DMS153 treated with DMSO at 0.1 percent for 48 hours (cell line): ENCODE data around the gene ABRACL.
"Not testable (repeated sequence)": the region's sequence is repeated elsewhere in the genome, so short reads cannot be mapped to it uniquely, and the experiment has no call there.

Experiments used
- DNase-seq: peaks from one replicate; lab custom pipeline; 2025; ENCODE audit not compliant: unreplicated experiment; lab: John Stamatoyannopoulos, UW

Gene ABRACL

DNA sequence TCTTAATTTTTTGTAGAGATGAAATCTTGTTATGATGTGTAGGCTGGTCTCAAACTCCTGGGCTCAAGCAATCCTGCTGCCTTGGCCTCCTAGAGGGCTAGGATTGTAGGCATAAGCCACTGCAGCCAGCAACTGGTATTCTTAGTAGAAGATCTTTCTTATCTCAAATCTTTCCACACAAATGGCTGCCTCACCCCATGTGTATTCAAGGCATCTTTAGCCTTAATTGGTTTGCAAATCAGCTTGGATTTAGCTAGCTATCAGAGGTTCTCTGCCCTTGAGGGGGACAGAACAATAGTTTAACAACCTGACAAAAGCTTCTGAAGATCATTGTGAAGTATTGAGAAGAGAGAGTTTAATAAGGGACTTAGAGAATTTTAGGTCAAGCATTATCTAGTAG, 17.9 kb upstream of the ABRACL start:
- DNase-seq = no peak

DNA sequence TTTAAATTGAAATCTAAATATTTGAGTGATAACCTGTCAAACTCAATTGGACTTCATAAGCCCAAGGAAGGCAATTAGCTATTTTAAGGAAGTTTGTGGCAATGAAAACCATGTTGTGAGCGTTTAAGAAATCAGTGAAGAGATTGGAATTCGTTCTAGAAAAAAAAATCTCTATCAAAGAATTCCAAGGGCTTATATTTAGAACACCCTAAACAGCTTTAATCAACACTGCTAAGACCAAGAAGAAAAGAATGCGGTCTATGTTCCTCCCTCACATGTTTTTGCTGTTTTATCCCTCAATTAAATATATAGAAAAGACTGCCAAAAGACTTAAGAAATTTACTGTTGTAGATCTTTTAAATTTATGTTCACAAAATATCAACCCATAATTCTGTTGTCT, 16.6 kb upstream of the ABRACL start:
- DNase-seq = no peak

DNA sequence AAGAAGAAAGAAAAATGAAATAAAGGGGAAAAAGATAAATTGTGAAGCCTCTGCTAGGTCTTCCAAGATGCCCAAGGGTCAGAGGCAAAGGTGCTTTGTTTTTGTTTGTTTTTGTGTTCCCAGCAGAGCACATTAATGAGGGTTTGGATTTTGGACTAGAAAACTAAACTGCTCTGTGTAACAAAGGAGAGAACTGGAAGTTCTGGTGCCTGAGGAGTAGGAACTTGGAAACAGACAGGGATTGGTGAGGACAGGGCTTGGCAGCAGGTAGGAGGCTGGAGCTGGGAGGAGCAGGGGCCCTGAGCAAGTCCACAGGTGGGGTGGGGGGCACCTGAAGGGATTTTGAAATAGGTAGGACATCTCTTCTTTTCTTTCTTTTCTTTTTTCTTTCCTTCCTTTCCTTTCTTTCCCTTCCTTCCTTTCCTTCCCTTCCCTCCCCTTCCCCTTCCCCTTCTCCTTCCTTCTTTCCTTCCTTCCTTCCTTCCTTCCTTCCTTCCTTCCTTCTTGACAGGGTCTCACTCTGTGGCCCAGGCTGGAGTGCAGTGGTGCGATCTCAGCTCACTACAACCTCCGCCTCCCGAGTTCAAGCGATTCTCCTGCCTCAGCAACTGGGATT, 15.3 kb upstream of the ABRACL start:
- DNase-seq = no peak

DNA sequence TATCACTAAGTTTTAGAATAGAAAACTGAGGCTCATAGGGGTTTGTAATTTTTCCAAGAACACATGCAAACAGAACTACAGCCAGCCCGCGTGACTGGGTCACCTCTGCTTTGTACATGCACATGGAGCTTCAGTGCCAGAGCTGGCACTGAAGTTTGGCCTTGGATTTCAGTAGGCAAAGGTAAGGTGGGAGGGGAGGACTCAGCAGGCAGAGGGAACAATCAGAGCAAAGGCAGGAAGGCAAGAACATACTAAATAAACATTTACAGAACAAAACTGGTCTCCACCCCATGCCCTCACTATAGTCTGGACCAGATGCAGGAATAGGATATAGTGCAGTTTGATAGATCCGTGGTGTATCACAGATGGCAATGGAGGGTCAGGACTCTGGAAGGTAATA, 13.6 kb upstream of the ABRACL start:
- DNase-seq = no peak

DNA sequence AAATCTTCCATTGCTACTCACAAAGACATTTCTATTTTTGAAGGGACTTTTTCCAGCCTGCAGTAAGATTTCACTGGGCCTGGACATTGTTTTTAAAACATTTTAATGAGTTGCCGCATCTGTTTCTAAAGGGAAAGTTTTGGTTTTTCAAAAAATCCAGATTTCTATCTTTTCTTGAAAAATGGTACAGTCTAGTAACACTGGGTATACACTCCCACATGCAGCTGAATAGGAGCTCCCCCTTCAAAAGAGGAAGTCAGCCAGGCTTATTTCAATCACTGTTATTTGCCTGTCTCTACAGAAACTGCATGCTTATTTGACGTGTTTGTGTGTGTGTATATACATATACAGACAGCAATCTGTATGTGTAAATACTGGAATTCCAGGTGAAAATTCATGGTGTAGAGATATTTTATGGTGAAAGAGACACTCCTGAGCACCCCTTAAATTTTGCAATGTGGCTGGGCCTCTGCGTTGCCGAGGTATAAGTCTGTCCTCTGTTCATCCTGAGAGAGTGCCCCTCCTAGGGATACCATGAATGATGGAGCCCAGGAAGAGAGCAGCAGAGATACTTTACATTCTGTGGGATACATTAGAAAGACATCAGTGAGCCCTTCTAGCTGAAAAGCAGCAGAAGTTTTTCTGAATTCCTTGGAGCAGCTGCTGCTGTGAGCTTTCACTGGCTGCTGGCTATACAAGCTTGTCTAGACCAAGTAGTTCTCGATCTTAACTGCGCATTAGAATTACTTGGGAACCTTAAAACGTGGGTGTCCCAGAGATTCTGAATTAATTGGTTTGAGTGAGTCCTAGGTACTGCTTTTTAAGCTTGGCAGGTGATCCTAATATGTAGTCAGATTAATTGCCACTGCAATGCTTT, 12.0 kb upstream of the ABRACL start:
- DNase-seq = no peak

DNA sequence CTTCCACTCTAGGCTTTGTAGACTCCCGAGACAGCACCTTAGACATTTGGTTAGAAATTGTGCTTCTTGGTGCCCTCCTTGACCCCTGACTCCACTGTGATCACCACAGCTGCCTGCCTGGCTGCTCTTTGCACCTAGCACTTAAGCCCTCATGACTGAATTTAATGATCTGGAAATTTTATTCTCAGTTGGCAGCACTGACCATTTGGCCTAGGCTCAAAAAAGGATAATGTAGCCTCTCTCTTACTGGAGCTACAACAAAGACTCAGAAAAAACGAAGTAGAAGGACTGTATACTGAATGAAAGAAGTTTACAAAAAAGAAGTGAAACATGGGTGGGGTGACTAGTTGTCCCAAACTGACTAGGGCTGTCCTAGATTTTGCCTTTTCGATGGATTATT, 11.3 kb upstream of the ABRACL start:
- no peak for DNase-seq

DNA sequence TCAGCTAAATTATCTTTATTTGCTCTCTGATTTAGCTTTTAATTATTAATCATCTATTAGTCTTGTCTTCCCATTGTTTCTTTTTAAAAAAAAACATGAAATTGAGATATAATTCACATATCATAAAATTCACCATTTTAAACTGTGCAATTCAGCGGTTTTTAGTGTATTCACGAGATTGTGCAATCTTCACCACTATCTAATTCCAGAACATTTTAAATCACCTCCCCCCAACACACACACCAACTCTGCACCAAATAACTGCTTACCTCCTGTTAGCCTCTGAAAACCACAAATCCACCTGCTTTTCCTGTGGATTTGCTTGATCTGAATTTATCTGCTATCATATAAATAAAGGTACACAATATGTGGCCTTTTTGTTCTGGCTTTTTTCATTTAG, 8.8 kb upstream of the ABRACL start:
- no peak for DNase-seq

DNA sequence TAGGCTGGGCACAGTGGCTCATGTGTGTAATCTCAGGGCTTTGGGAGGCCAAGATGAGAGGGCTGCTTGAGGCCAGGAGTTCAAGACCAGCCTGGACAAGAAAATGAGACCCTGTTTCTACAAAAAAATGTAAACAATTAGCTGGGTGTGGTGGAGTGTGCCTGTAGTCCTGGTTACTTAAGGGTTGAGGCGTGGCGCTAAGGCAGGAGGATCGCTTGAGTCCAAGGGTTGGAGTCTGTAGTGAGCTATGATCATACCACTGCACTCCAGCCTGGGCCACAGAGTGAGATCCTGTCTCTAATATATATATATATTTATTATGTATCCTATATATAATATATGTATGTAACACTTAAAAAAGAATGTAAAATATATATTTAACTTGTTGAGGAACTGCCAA, 7.9 kb upstream of the ABRACL start:
- no peak for DNase-seq

DNA sequence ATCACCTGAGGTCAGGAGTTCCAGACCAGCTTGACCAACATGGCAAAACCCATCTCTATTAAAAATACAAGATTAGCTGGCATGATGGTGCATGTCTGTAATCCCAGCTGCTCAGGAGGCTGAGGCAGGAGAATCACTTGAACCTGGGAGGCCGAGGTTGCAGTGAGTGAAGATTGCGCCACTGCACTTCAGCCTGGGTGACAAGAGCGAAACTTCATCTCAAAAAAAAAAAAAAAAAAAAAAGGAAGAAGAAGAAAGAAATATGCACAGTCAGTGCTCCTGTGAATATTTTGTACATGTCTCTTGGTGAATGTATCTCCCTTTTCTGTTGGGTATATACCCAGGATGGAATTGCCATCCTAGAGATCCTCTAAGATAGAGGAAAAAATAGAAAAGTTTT, 3.1 kb upstream of the ABRACL start:
- DNase-seq = not testable (repeated sequence)

DNA sequence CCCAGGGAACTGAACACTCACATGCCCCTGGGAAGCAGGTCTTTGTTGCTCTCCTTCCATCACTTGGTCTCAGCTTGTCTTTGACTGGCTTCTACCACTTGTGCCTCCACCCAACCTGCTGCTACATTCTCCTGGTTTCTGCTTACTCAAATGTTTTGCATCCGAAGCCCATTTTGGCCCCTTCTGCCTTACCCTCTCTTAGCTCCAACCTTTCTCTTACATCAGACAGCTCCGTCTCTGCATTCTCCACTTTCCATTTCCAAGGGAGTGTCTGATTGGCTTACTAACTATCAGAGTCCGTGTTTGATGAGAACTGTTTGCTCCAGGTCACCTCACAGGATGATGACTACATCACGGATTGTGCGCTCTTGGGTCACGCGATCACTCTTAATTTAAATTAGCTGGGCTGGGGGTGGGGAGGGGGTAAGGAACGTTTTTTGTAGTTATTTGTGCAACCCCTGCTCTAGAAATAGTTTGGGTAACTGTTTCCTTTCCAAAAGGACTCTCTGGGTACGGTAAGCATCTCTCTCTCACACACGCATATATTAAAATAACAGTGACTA, 844 bp upstream of the ABRACL start:
- DNase-seq = peak; percentile 80

DNA sequence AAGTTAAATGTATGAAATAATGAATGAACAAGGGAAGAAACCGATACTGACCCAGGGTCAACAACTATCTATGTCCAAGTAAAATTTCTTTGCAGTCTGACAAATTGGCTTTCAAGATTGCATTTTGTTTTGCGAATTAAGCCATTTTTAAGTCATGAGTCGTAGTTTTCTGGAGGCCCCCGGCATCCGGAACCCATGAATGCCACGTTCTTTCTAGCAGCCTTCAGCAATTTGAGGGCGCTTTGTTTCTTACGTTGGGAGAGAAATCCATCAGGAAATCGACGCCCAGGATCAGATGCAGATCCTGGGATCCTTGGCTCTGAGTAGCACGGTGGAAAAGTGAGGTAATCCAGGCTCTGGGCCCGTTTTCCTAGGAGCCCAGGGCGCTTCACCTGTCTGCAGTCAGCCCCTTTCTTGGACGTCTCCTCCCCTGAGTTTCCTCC, 309 bp upstream of the ABRACL start:
- DNase-seq = no peak

DNA sequence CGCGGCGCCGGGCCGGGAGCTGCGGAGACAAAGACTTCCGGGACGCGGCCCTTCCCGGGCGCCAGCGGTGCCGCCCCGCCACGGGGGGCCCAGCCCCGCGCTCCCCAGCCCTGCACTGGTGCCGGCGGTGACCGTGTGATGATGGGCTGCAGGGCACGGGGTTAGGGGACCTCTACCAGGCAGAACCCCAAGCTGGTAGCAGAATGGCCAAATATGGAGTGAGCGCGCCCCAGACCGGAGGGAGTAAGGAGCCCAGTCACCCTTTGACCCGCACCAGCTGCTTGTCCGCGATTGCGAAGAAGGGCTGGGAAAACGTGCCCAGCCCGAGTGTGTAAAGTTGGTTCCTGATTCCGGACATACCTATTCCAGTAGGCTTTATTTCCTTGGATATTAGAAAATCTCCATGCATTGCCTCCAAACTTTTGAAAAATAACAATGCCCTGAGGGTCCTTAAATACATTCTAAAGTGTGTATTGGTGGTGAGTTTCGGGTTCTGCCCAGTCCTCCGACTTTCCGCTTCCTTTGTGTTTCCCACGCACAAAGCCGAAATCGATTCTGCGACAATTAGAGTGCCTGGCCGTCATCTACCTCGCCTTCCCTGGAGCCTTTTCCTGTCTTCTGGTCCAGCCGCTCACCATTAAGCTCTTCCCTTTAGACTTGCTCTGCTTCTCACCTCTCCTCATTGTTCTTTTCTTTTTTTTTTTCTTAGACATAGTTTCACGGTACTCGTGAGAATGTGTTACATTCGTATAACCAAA, 1.1 kb downstream of the ABRACL start:
- no peak for DNase-seq

DNA sequence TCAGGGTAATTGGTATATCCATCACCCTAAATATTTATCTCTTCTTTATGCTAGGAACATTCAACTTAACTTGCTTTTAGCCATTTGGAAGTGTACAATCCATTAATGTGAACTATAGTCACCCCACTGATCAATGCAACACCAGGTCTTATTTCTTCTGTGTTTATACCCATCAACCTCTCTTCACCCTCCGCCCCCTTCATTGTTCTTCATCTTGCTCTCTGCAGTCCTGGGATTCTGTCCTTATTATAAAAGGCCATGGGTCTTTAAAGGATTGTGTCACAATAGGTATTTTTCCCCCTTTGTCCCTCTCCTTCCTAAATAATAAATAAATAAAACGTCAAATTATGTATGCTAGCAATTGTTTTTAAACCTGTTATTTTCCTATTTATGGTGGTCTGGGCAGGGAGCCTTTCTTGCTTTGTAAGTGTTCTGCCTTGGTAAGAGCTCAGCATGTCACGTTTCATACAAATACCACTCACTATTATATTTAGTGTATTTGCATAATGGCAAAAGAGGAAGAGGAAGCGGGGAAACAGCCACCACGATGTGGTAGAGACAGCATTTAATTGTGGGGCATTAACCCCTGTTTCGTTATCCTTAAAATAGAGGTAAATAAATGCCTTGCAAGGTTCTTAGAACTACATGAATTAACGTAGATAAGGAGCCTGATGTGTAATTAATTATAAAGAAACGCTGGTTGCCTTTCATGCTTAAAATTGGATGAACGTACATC, 1.9 kb downstream of the ABRACL start:
- no peak for DNase-seq

DNA sequence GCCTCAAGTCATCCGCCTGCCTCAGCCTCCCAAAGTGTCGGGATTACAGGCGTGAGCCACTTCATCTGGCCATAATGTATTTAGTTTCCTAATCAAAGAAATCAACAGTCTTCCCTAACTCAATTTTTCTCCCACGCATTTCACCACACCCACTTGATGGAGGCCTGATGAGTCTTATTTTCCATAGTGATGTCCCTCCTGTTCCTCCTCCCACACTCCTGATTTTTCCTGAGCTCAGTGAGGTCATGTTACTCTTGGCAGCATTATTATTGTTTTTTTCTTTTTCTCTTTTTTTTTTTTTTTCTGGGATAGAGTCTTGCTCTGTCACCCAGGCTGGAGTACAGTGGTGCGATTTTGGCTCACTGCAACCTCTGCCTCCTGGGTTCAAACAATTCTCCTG, 8.9 kb downstream of the ABRACL start:
- no peak for DNase-seq

DNA sequence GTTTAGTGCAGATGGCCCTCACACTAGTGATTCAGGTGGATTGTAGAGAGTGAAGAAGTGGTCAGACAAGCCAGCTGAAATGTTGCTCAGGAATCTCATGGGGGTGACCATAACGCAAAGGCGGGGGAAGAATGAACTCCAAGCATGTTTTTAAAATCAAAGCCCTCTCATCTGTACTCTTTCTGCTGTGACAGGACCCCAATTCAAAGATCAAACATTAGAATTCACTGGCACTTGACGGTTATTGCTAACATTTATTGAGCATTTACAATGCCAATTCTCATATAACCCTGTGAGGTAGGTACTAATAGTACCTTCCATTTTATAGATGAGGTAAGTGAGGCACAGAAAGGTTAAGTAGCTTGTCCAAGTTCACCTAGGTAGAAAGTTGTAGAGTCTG, 15.7 kb downstream of the ABRACL start:
- no peak for DNase-seq

DNA sequence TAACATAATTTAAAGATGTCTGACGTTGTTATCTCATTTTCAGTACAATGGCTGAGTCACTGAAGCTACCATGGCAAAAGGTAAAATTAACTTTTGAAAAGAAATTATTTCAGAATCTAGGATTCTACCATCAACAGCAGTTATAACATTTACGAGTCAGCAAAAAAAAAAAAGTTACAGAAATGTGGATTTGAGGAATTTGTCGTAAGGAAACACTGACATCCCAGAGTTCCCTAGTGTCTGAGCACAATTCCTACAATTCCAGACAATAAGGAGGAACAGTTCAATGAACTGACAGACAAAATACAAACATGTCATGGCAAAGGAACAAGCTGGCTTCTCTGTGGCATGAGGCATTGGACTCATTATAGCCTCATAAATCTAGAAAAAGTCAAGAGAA, 19.1 kb downstream of the ABRACL start:
- DNase-seq = no peak

DNA sequence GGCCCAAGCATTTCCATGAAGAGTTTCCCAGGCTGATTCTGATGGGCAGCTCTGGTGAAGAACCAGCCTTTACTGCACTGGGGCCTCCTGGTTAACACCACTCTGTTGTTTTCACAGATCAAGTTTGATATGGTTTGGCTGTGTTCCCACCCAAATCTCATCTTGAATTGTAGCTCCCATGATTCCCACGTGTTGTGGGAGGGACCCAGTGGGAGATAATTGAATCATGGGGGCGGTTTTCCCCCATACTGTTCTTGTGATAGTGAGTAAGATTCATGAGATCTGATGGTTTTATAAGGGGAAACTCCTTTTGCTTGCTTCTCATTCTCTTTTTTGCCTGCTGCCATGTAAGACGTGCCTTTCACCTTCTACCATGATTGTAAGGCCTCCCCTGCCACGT, 20.4 kb downstream of the ABRACL start:
- not testable (repeated sequence) for DNase-seq

DNA sequence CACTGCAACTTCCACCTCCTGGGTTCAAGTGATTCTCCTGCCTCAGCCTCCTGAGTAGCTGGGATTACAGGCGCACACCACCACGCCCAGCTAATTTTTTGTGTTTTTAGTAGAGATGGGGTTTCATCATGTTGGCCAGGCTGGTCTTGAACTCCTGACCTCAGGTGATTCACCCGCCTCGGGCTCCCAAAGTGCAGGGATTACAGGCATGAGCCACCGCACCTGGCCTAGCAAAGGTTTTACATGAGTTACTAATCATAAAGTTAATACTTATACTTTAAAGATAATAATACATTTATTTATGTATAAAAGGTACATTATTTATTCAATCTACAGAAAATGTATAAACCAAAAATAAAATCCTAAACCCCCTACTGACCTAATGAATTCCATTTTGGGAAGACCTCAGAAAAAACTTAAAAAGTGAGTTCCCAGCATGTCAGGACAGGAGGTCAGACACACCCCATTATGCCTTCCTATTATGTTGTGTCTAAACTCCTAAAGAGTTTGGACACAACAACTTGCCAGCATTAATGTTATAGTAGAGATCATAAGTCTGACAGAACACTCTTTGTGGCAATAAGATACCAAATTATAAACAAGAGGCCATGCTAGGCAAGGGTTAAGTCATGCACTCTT, 21.7 kb downstream of the ABRACL start:
- DNase-seq = not testable (repeated sequence)

DNA sequence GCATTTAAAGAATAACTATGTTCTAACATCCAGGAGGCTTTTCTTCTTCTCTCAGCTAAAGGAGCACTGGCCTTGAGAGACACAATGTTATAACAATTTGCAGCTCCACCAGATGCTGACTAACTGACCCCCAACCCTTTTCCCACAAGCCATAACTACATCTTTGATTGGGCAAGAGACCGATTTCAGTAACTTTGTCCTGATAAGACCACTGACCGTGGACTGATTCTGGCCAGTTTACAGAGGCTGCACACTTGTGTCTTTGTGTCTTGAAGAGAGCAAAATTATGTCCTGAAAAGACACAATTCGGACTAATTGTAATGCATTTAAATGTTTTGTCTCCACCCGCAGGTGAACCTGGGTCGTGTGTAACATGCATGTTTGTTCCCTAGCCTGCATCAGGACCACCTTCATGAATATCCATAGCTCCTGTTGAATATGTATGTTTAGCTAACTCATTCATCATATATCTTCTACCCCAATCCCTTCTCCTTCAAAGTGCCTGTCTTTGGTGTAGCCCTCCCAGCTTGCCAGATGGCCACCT, 22.3 kb downstream of the ABRACL start:
- DNase-seq = no peak

DNA sequence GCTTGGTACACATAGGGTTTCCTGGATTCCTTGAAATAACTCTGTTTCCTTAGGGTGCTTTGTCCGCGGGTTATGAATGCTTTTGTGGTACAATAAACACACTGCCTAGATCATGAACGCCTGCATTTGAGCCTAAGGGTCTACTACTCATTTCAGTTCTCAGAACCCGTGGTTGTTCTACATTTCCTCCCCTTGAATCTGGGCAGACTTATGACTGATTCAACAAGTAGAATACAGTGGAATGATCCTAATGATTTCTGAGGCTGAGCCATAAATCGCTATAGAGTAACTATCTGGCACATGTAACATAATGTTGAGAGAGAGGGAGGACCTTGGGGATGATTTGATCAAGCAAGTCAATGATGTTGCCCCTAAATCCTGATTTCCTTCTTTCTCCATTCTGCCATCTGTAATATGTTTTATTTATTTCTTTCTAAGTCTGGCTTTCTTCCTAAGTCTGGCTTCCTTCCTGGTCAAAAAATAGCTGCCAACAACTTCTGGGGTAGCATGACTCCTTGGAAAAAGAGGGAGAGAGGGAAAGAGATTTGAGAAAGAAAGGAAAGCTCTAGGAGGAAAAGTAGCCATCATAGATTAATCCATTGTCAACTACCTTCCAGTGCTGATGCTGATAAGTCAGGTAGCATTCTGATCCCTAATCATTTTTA, 23.0 kb downstream of the ABRACL start:
- DNase-seq = no peak
